HEK293 (cell line): Measurements from ENCODE around the gene OR2T11.

ENCODE experiments used
- CTCF ChIA-PET: fragments of 350-600 bp; formaldehyde crosslinking; extraction: SDS; loops from one replicate; lab custom pipeline; 2021; ENCODE audit warnings: antibody characterized with exemption; lab: Yijun Ruan, JAX
- POLR2A ChIA-PET: fragments of 300-600 bp; formaldehyde crosslinking; extraction: SDS; loops from one replicate; lab custom pipeline; 2020; ENCODE audit warnings: antibody characterized with exemption, inconsistent platforms; lab: Yijun Ruan, JAX
- H3K27ac ChIP-seq: fragments of 200-500 bp; sonication (Bioruptor generic); 2 replicates; pipeline ENCODE4 v1.5.1; 2014; ENCODE audit warnings: low read depth, low read length, control low read depth, inconsistent platforms; ENCODE audit errors: extremely low read depth
- H3K36me3 ChIP-seq, 2 experiments: fragments of 200-500 bp in 1 of 2; sonication (Bioruptor generic) in 1 of 2; 1 replicate in 1 of 2; 2 replicates in 1 of 2; pipeline ENCODE4 v1.5.1; 2014 to 2017; ENCODE audit warnings: inconsistent platforms in 2 of 2, low read length in 2 of 2; ENCODE audit not compliant: control insufficient read depth in 2 of 2, insufficient read depth in 1 of 2
- H3K4me1 ChIP-seq: fragments of 200-500 bp; sonication (Bioruptor generic); 2 replicates; pipeline ENCODE4 v1.5.1; 2014; ENCODE audit warnings: mild to moderate bottlenecking, low read length, inconsistent platforms; ENCODE audit not compliant: control insufficient read depth, insufficient read depth
- H3K4me3 ChIP-seq: 2 replicates; pipeline ENCODE4 v1.5.1; 2011; ENCODE audit warnings: low read depth, mild to moderate bottlenecking, control low read depth, low read length, moderate library complexity
- H3K9me3 ChIP-seq: fragments of 200-500 bp; sonication (Bioruptor generic); 2 replicates; pipeline ENCODE4 v1.5.1; 2014; ENCODE audit warnings: low read depth, low read length, inconsistent platforms; ENCODE audit not compliant: control insufficient read depth, insufficient read depth
- IKZF3 ChIP-seq: fragments of 450-650 bp; IDR thresholded peaks from 2 replicates; pipeline ENCODE4 v1.5.0; 2018; ENCODE audit warnings: missing biosample characterization, mild to moderate bottlenecking, missing genetic modification characterization, moderate library complexity
- MZF1 ChIP-seq: fragments of 450-650 bp; formaldehyde crosslinking; IDR thresholded peaks from 2 replicates; pipeline ENCODE4 v1.5.1; 2017; ENCODE audit warnings: missing biosample characterization, missing genetic modification characterization, borderline replicate concordance
- ZNF138 ChIP-seq: fragments of 450-650 bp; formaldehyde crosslinking; IDR thresholded peaks from 2 replicates; pipeline ENCODE4 v1.5.1; 2016; ENCODE audit warnings: missing biosample characterization, missing genetic modification characterization, borderline replicate concordance
- ZNF155 ChIP-seq: fragments of 450-650 bp; formaldehyde crosslinking; IDR thresholded peaks from 2 replicates; pipeline ENCODE4 v1.5.1; 2016; ENCODE audit warnings: missing biosample characterization, missing genetic modification characterization
- ZNF16 ChIP-seq: fragments of 450-650 bp; formaldehyde crosslinking; IDR thresholded peaks from 2 replicates; pipeline ENCODE4 v1.5.1; 2016; ENCODE audit warnings: low read depth, missing biosample characterization, missing genetic modification characterization
- ZNF211 ChIP-seq: fragments of 450-650 bp; formaldehyde crosslinking; IDR thresholded peaks from 2 replicates; pipeline ENCODE4 v1.5.1; 2016; ENCODE audit warnings: low read depth, missing biosample characterization, missing genetic modification characterization
- ZNF416 ChIP-seq: fragments of 450-650 bp; formaldehyde crosslinking; IDR thresholded peaks from 2 replicates; pipeline ENCODE4 v1.5.1; 2016; ENCODE audit warnings: missing biosample characterization, missing genetic modification characterization
- ZNF449 ChIP-seq: fragments of 450-650 bp; formaldehyde crosslinking; IDR thresholded peaks from 2 replicates; pipeline ENCODE4 v1.5.1; 2017; ENCODE audit warnings: missing biosample characterization, mild to moderate bottlenecking, missing genetic modification characterization, moderate library complexity
- ZNF501 ChIP-seq: fragments of 450-650 bp; formaldehyde crosslinking; IDR thresholded peaks from 2 replicates; pipeline ENCODE4 v1.5.1; 2016; ENCODE audit warnings: missing biosample characterization, missing genetic modification characterization
- ZNF549 ChIP-seq: fragments of 450-650 bp; IDR thresholded peaks from 2 replicates; pipeline ENCODE4 v1.5.1; 2018; ENCODE audit warnings: missing biosample characterization, missing genetic modification characterization, mild to moderate bottlenecking, inconsistent platforms, moderate library complexity
- ZNF558 ChIP-seq: fragments of 450-650 bp; formaldehyde crosslinking; IDR thresholded peaks from 2 replicates; pipeline ENCODE4 v1.5.1; 2016; ENCODE audit warnings: missing biosample characterization, missing genetic modification characterization
- ZNF610 ChIP-seq: fragments of 450-650 bp; formaldehyde crosslinking; IDR thresholded peaks from 2 replicates; pipeline ENCODE4 v1.5.1; 2016; ENCODE audit warnings: missing biosample characterization, missing genetic modification characterization, borderline replicate concordance
- ZNF639 ChIP-seq: fragments of 450-650 bp; formaldehyde crosslinking; IDR thresholded peaks from 2 replicates; pipeline ENCODE4 v1.5.1; 2016; ENCODE audit warnings: missing biosample characterization, missing genetic modification characterization
- ZNF658 ChIP-seq: fragments of 450-650 bp; formaldehyde crosslinking; IDR thresholded peaks from 2 replicates; pipeline ENCODE4; 2016; ENCODE audit warnings: missing biosample characterization, missing genetic modification characterization
- ZNF701 ChIP-seq: fragments of 450-650 bp; formaldehyde crosslinking; IDR thresholded peaks from 2 replicates; pipeline ENCODE4 v1.5.1; 2016; ENCODE audit warnings: missing biosample characterization, missing genetic modification characterization
- TF ChIP-seq, protein P1 (sequence below): fragments of 450-650 bp; formaldehyde crosslinking; optimal IDR thresholded peaks from 2 replicates; pipeline ENCODE3; 2016; ENCODE audit warnings: missing biosample characterization, mild to moderate bottlenecking, missing genetic modification characterization
- TF ChIP-seq, protein P2 (sequence below): fragments of 450-650 bp; formaldehyde crosslinking; IDR thresholded peaks from 2 replicates; pipeline ENCODE4 v1.5.1; 2016; ENCODE audit warnings: missing biosample characterization, missing genetic modification characterization, borderline replicate concordance

The OR2T11 gene

GRCh38 chr1:248589334-248589733 lies 45.6 kb downstream of the OR2T11 start (continued):
- TF ChIP-seq ZNF138 (tag by site-specific recombination) (no peak), ZNF558 (tag by site-specific recombination) (no peak), ZNF416 (no peak)
- TF ChIP-seq, all 188 proteins: peak for 0

DNA sequence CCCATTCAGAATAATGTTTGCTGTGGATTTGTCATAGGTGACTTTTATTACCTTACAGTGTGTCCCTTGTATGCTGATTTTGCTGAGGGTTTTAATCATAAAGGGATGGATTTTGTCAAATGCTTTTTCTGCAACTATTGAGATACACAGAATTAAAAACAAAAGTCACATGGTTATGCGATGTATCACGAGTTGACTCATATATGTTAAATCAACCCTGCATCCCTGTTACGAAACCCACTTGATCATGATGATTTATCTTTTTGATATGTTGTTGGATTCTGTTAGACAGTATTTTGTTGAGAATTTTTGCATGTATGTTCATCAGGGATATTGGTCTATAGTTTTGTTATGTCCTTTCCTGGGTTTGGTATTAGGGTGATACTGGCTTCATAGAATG lies 49.6 kb downstream of the OR2T11 start:
- H3K4me1 ChIP-seq, result no peaks in the 10 kb centered on the region
- TF ChIP-seq IKZF3 (no peak), ZNF501 (tag by site-specific recombination) (no peak), ZNF701 (tag by site-specific recombination) (no peak), ZNF449 (tag by site-specific recombination) (no peak), MZF1 (tag by site-specific recombination) (no peak), ZNF658 (no peak), ZNF211 (tag by site-specific recombination) (no peak), ZNF549 (tag by site-specific recombination) (no peak), ZNF16 (tag by site-specific recombination) (no peak), ZNF155 (tag by site-specific recombination) (no peak), ZNF639 (tag by site-specific recombination) (no peak), ZNF610 (tag by site-specific recombination) (no peak)
- TF ChIP-seq, protein P1, sequence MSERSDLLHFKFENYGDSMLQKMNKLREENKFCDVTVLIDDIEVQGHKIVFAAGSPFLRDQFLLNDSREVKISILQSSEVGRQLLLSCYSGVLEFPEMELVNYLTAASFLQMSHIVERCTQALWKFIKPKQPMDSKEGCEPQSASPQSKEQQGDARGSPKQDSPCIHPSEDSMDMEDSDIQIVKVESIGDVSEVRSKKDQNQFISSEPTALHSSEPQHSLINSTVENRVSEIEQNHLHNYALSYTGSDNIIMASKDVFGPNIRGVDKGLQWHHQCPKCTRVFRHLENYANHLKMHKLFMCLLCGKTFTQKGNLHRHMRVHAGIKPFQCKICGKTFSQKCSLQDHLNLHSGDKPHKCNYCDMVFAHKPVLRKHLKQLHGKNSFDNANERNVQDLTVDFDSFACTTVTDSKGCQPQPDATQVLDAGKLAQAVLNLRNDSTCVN (tag by site-specific recombination), result no peak
- TF ChIP-seq, protein P2, sequence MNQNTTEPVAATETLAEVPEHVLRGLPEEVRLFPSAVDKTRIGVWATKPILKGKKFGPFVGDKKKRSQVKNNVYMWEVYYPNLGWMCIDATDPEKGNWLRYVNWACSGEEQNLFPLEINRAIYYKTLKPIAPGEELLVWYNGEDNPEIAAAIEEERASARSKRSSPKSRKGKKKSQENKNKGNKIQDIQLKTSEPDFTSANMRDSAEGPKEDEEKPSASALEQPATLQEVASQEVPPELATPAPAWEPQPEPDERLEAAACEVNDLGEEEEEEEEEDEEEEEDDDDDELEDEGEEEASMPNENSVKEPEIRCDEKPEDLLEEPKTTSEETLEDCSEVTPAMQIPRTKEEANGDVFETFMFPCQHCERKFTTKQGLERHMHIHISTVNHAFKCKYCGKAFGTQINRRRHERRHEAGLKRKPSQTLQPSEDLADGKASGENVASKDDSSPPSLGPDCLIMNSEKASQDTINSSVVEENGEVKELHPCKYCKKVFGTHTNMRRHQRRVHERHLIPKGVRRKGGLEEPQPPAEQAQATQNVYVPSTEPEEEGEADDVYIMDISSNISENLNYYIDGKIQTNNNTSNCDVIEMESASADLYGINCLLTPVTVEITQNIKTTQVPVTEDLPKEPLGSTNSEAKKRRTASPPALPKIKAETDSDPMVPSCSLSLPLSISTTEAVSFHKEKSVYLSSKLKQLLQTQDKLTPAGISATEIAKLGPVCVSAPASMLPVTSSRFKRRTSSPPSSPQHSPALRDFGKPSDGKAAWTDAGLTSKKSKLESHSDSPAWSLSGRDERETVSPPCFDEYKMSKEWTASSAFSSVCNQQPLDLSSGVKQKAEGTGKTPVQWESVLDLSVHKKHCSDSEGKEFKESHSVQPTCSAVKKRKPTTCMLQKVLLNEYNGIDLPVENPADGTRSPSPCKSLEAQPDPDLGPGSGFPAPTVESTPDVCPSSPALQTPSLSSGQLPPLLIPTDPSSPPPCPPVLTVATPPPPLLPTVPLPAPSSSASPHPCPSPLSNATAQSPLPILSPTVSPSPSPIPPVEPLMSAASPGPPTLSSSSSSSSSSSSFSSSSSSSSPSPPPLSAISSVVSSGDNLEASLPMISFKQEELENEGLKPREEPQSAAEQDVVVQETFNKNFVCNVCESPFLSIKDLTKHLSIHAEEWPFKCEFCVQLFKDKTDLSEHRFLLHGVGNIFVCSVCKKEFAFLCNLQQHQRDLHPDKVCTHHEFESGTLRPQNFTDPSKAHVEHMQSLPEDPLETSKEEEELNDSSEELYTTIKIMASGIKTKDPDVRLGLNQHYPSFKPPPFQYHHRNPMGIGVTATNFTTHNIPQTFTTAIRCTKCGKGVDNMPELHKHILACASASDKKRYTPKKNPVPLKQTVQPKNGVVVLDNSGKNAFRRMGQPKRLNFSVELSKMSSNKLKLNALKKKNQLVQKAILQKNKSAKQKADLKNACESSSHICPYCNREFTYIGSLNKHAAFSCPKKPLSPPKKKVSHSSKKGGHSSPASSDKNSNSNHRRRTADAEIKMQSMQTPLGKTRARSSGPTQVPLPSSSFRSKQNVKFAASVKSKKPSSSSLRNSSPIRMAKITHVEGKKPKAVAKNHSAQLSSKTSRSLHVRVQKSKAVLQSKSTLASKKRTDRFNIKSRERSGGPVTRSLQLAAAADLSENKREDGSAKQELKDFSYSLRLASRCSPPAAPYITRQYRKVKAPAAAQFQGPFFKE, result no peak
- ChIA-PET CTCF (no interaction called here), POLR2A (no interaction called here)
- H3K4me3 ChIP-seq, result no peak overlapping the region
- H3K27ac ChIP-seq, result no peak overlapping the region
- H3K36me3 ChIP-seq, result no peaks in the 10 kb centered on the region
- H3K9me3 ChIP-seq, result no peaks in the 10 kb centered on the region
